Mesendoderm (in vitro differentiated cells): ENCODE data around the gene FYB2.

Experiments used
- DNase-seq: peaks from one replicate; pipeline ENCODE4 v3.0.0; 2013
- H2AK5ac ChIP-seq: 2 replicates; pipeline ENCODE4 v1.6.1; 2013; ENCODE audit warnings: low read length, inconsistent platforms
- H2BK120ac ChIP-seq: 2 replicates; pipeline ENCODE4 v1.6.1; 2013; ENCODE audit warnings: low read depth, mild to moderate bottlenecking, low read length, moderate library complexity, mixed read lengths
- H2BK15ac ChIP-seq: replicated peaks from 2 replicates; pipeline ENCODE4 v1.6.1; 2013; ENCODE audit warnings: low read depth, mild to moderate bottlenecking, moderate library complexity
- H2BK5ac ChIP-seq: 2 replicates; pipeline ENCODE4 v1.6.1; 2013; ENCODE audit warnings: low read length, inconsistent platforms
- H3K18ac ChIP-seq: 2 replicates; pipeline ENCODE4 v1.6.1; 2013; ENCODE audit warnings: mild to moderate bottlenecking, low read length, mixed read lengths
- H3K23ac ChIP-seq: one replicate; pipeline ENCODE4 v1.6.1; 2013; ENCODE audit warnings: low read length
- H3K27ac ChIP-seq: 2 replicates; pipeline ENCODE4 v1.5.1; 2013; ENCODE audit warnings: low read depth, mild to moderate bottlenecking, inconsistent platforms, low read length, moderate library complexity
- H3K27me3 ChIP-seq: 2 replicates; pipeline ENCODE4 v1.6.1; 2013; ENCODE audit warnings: low read length, control low read depth, mild to moderate bottlenecking, inconsistent platforms; ENCODE audit not compliant: insufficient read depth, poor library complexity
- H3K36me3 ChIP-seq: 2 replicates; pipeline ENCODE4 v1.6.1; 2013; ENCODE audit warnings: low read length, inconsistent platforms; ENCODE audit not compliant: control insufficient read depth, insufficient read depth
- H3K4ac ChIP-seq: one replicate; pipeline ENCODE4 v1.6.1; 2013; ENCODE audit warnings: low read depth, mild to moderate bottlenecking, low read length, moderate library complexity
- H3K4me1 ChIP-seq: 2 replicates; pipeline ENCODE4 v1.6.1; 2013; ENCODE audit warnings: low read depth, low read length, inconsistent platforms; ENCODE audit not compliant: control insufficient read depth
- H3K4me2 ChIP-seq: 2 replicates; pipeline ENCODE4 v1.6.1; 2013; ENCODE audit warnings: low read length
- H3K4me3 ChIP-seq: 2 replicates; pipeline ENCODE4 v1.5.1; 2013; ENCODE audit warnings: mild to moderate bottlenecking, low read length
- H3K56ac ChIP-seq: one replicate; pipeline ENCODE4 v1.6.1; 2013; ENCODE audit warnings: low read length
- H3K79me1 ChIP-seq: 2 replicates; pipeline ENCODE4 v1.6.1; 2013; ENCODE audit warnings: low read length, inconsistent platforms
- H3K79me2 ChIP-seq: 2 replicates; pipeline ENCODE4 v1.6.1; 2013; ENCODE audit warnings: mild to moderate bottlenecking, low read length; ENCODE audit not compliant: control insufficient read depth, insufficient read depth
- H3K9ac ChIP-seq: 2 replicates; pipeline ENCODE4 v1.6.1; 2013; ENCODE audit warnings: low read length, inconsistent platforms
- H4K5ac ChIP-seq: one replicate; pipeline ENCODE4 v1.6.1; 2013; ENCODE audit warnings: low read length
- H4K8ac ChIP-seq: one replicate; pipeline ENCODE4 v1.6.1; 2013; ENCODE audit warnings: low read depth, mild to moderate bottlenecking, control low read depth, low read length, moderate library complexity
- WGBS: extraction: QIAGEN DNeasy Blood & Tissue Kit; methylation state at CpG from one replicate; pipeline ENCODE4 v1.1.7; 2013; ENCODE audit warnings: low lambda C conversion rate, missing lambda C conversion rate; ENCODE audit not compliant: insufficient coverage; ENCODE audit errors: extremely low coverage; 5-methylcytosine and 5-hydroxymethylcytosine counted together

The FYB2 gene

DNA sequence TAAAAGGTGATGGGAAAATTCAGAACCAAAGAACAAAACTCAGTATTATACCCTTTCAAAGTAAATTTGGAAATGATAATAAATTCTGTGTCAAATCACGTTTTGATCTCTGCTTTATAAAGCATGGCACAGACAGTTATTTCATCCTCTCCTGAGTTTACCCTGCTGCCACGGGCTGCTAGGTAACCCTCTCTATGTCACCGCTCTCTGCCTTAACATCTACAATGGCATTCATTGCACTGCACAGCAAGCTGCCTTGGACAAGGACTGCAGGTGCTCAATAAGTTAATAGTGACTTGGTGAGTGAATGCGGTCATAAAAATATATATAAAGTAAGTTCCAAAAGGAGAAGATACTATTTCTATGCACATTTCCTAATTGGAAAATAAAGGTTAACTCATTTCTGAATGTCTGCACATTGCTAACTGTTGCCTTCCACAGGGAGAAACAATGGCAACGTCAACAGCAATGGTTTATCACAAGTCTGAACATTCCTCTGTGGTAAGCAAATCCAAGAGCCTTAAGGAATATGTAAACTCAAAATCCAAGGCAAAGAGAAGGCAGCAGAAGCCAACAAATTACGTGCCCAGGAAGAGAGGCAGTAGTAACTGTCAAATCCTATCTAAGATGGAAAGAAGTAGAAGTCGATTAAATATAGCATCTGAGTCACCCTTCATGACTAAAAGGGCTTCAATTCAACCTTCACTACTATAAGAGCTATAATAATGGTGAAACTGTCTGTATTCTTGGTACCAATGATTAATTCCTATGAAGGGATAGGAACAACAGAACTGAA is 19.4 kb downstream of the FYB2 start:
- no peaks in the 10 kb centered on the region for H3K36me3 ChIP-seq
- WGBS = no CpG with 5 or more reads among the region's 7 CpGs

DNA sequence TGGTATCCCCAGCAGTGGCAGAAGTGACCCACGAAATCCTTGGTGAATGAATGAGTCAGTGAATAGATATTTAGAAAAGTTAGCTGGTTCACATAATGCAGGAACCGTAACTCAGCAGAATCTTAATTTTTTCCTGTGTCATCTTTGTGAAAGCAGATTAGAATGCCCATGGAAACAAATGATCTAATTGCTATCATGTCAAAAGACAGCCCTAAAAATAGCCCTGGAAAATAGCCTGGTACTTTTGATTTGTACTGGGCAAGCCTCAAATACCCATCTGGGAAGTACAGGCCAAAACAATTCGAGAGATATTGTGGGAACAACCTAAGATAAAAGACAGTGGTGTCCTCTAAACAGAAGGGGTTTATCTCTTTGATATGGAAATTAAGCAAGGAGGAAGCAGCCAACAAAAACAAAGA is 21.1 kb downstream of the FYB2 start:
- peak; percentile 83 for DNase-seq
- H2BK5ac ChIP-seq = no peak overlapping the region
- H3K79me1 ChIP-seq = no peaks in the 10 kb centered on the region
- H3K23ac ChIP-seq = no peak overlapping the region
- H3K4ac ChIP-seq = no peak overlapping the region
- no peak overlapping the region for H2BK120ac ChIP-seq
- H3K27me3 ChIP-seq = no peaks in the 10 kb centered on the region
- H3K18ac ChIP-seq = peak overlapping the region; percentile 1
- no peak overlapping the region for H3K4me3 ChIP-seq
- H4K8ac ChIP-seq = peak overlapping the region; percentile 31
- H3K27ac ChIP-seq = no peak overlapping the region
- no peak overlapping the region for H3K4me2 ChIP-seq
- H3K36me3 ChIP-seq = no peaks in the 10 kb centered on the region
- H3K79me2 ChIP-seq = no peaks in the 10 kb centered on the region
- peaks cover 11% of the 10 kb centered on the region for H3K4me1 ChIP-seq
- H2BK15ac ChIP-seq = no peak overlapping the region
- no peak overlapping the region for H3K9ac ChIP-seq
- no peak overlapping the region for H3K56ac ChIP-seq
- WGBS = no CpG with 5 or more reads among the region's 3 CpGs
- no peak overlapping the region for H2AK5ac ChIP-seq
- H4K5ac ChIP-seq = no peak overlapping the region

More for the DNA sequence above, 19.4 kb downstream of the FYB2 start:
- Histone ChIP-seq H3K4me2 (no peak overlapping the region), H3K4me3 (no peak overlapping the region), H3K23ac (no peak overlapping the region), H3K79me2 (no peaks in the 10 kb centered on the region), H3K56ac (no peak overlapping the region), H2BK5ac (no peak overlapping the region), H3K27ac (no peak overlapping the region), H3K18ac (no peak overlapping the region), H3K4me1 (peaks cover 11% of the 10 kb centered on the region), H2BK15ac (no peak overlapping the region), H3K4ac (no peak overlapping the region), H3K79me1 (no peaks in the 10 kb centered on the region), H2BK120ac (no peak overlapping the region), H2AK5ac (no peak overlapping the region), H3K9ac (no peak overlapping the region), H4K5ac (no peak overlapping the region), H4K8ac (no peak overlapping the region), H3K27me3 (no peaks in the 10 kb centered on the region)
- no peak for DNase-seq

DNA sequence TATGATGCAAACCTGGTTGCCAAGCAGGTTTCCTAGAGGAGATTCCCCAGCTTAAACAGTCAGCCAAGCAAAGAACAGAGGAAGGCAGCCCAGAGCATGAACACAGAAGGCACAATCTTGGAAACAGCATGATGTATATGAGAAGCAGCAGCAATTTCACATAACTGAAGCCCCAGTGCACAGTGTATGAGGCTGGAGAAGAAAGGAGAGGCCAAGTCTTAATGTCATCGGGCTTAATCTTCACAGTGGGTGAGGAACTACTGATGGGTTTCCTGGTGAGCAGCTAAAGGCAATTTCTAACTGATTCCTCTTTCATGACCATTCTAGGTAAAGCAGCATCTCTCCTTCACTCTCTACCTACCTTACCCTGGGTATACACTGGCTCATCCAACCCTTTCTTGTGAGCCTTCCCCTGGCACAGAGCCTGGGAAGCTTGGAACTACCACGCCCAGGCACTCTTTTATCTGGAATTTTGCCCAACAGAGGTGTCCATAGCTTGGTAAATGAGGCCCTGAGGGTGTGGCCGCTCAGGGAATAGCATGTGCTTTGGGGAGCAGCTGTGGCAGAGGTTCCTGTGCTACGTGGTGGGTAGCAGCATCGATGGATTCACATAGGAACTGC is 22.0 kb downstream of the FYB2 start:
- H3K4me1 ChIP-seq = peaks cover 11% of the 10 kb centered on the region
- no peak overlapping the region for H2BK5ac ChIP-seq
- no peak overlapping the region for H2AK5ac ChIP-seq
- H3K36me3 ChIP-seq = no peaks in the 10 kb centered on the region
- H3K23ac ChIP-seq = no peak overlapping the region
- no peak overlapping the region for H2BK15ac ChIP-seq
- no peak for DNase-seq
- H3K4me2 ChIP-seq = no peak overlapping the region
- peak overlapping the region; percentile 1 for H3K18ac ChIP-seq
- H4K5ac ChIP-seq = no peak overlapping the region
- H3K56ac ChIP-seq = no peak overlapping the region
- no peaks in the 10 kb centered on the region for H3K79me1 ChIP-seq
- no peak overlapping the region for H3K4me3 ChIP-seq
- H2BK120ac ChIP-seq = no peak overlapping the region
- no peak overlapping the region for H3K4ac ChIP-seq
- H3K79me2 ChIP-seq = no peaks in the 10 kb centered on the region
- H3K9ac ChIP-seq = no peak overlapping the region
- no peaks in the 10 kb centered on the region for H3K27me3 ChIP-seq
- no peak overlapping the region for H4K8ac ChIP-seq
- WGBS = no CpG with 5 or more reads among the region's 5 CpGs
- no peak overlapping the region for H3K27ac ChIP-seq

DNA sequence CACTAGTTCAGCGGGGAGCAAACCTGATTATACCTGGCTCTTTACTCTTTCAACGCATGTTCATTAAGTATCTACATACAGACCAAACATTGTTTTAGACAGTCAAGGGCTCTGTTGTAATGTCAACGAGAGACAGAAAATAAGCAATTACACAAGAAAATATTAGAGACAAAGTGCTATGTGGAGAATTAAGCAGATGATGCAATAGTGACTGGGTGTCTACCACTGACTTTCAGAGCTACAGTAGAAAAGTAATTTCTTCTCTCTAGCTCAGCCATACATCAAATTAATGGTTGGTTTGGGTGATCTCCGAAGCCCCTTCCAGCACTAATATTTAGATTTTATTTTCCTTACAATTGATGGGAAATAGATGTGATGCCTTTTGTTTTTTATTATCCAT is 23.3 kb downstream of the FYB2 start:
- no peak overlapping the region for H3K4me2 ChIP-seq
- no peak overlapping the region for H4K5ac ChIP-seq
- no peak overlapping the region for H3K18ac ChIP-seq
- H3K23ac ChIP-seq = no peak overlapping the region
- H3K56ac ChIP-seq = no peak overlapping the region
- H3K27ac ChIP-seq = no peak overlapping the region
- H3K79me2 ChIP-seq = no peaks in the 10 kb centered on the region
- no peak overlapping the region for H3K4ac ChIP-seq
- no peak overlapping the region for H3K9ac ChIP-seq
- no peak overlapping the region for H4K8ac ChIP-seq
- no peak overlapping the region for H2BK5ac ChIP-seq
- H3K27me3 ChIP-seq = no peaks in the 10 kb centered on the region
- H2AK5ac ChIP-seq = no peak overlapping the region
- peaks cover 11% of the 10 kb centered on the region for H3K4me1 ChIP-seq
- H3K4me3 ChIP-seq = no peak overlapping the region
- H3K79me1 ChIP-seq = no peaks in the 10 kb centered on the region
- H3K36me3 ChIP-seq = no peaks in the 10 kb centered on the region
- H2BK15ac ChIP-seq = no peak overlapping the region
- no peak for DNase-seq
- no peak overlapping the region for H2BK120ac ChIP-seq
- WGBS = no CpG with 5 or more reads among the region's 4 CpGs

DNA sequence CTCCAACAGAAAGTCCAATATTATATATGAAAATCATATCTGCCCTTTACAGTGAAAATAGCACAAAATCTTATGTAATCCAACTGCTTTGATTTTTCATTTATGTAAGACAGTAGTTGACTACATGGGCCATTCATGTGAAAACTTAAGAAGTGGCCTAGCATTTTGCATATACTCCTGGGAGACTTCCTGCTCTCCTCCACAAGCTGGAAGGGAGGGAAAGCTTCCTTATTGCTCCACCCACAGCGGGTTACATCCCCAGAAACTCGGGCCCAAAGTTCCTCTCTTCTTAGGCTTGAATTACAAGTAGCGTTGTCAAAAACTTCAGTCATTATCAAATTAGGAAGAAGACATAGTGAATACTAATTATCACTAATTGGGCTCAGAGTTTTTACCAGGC is 29.2 kb downstream of the FYB2 start:
- DNase-seq = peak; percentile 38
- Histone ChIP-seq H3K4me3 (no peak overlapping the region), H2AK5ac (no peak overlapping the region), H3K9ac (no peak overlapping the region), H3K4ac (no peak overlapping the region), H3K36me3 (no peaks in the 10 kb centered on the region), H3K18ac (no peak overlapping the region), H3K79me2 (no peaks in the 10 kb centered on the region), H2BK120ac (no peak overlapping the region), H4K8ac (no peak overlapping the region), H3K27ac (no peak overlapping the region), H3K4me1 (no peaks in the 10 kb centered on the region), H3K4me2 (no peak overlapping the region), H2BK15ac (no peak overlapping the region), H4K5ac (no peak overlapping the region), H3K79me1 (no peaks in the 10 kb centered on the region), H3K56ac (no peak overlapping the region), H3K27me3 (no peaks in the 10 kb centered on the region), H2BK5ac (no peak overlapping the region), H3K23ac (no peak overlapping the region)
- WGBS = no CpG with 5 or more reads among the region's 3 CpGs
